ENCODE data around the gene BTBD16.

- TF ChIP-seq ZNF274 (IDR thresholded peaks at IDR 0.05; ENCODE audit: low read depth, low read length), result no peak
- TF ChIP-seq SUZ12 (IDR thresholded peaks at IDR 0.05; ENCODE audit: extremely low read depth, insufficient read depth, insufficient read length), result no peak
- TF ChIP-seq YY1 (IDR thresholded peaks at IDR 0.05; ENCODE audit: insufficient read depth, insufficient read length), result no peak
Observed at GRCh38 chr10:122232769-122233168, 38.3 kb upstream of the BTBD16 start.
